Adrenal gland (tissue), 5 donors: Measurements from ENCODE around the gene BCL2.

Experiments
- POLR2A ChIP-seq, 2 donors: fragments of 450-650 bp; IDR thresholded peaks; one replicate each; pipeline ENCODE4 v1.6.1; 2017; ENCODE audit warnings: antibody characterized with exemption in 2 of 2, mild to moderate bottlenecking in 2 of 2, moderate library complexity in 1 of 2
- TF ChIP-seq, protein P1 (sequence below), 6 experiments: fragments of 450-650 bp in 4 of 6; fragments of 200-600 bp in 2 of 6; sonication (generic) in 1 of 6; IDR thresholded peaks; 1 replicate in 5 of 6; 2 replicates in 1 of 6; pipeline versions ENCODE4 v1.5.1 to v1.8.0; 2016 to 2021; ENCODE audit warnings: antibody characterized with exemption in 6 of 6, mild to moderate bottlenecking in 2 of 6, moderate library complexity in 1 of 6
- donor health status: DM: no; HTN: no; CAD: no.

DNA sequence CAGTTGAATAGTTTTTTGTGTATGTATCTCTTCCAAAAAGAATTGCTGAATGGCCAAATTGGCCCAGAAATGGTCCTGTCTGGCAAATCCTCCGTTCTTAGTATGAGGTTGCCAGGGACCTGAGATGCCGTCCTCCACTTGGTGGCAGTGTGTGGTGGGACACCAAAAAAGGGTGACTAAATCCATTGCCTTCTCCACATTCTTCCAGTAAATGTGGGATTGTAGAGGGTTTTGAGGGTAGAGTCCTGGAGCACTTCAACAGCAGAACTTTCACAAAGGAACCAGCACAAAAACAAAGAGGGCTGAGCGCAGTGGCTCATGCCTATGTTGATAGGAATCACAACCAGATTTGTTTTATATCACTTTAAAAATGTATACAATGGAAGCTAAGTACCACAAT is 199.9 kb downstream of the BCL2 start:
- TF ChIP-seq, protein P1, sequence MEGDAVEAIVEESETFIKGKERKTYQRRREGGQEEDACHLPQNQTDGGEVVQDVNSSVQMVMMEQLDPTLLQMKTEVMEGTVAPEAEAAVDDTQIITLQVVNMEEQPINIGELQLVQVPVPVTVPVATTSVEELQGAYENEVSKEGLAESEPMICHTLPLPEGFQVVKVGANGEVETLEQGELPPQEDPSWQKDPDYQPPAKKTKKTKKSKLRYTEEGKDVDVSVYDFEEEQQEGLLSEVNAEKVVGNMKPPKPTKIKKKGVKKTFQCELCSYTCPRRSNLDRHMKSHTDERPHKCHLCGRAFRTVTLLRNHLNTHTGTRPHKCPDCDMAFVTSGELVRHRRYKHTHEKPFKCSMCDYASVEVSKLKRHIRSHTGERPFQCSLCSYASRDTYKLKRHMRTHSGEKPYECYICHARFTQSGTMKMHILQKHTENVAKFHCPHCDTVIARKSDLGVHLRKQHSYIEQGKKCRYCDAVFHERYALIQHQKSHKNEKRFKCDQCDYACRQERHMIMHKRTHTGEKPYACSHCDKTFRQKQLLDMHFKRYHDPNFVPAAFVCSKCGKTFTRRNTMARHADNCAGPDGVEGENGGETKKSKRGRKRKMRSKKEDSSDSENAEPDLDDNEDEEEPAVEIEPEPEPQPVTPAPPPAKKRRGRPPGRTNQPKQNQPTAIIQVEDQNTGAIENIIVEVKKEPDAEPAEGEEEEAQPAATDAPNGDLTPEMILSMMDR (IDR thresholded peaks at IDR 0.05), result peak in 5 of 6 experiments; percentile 14 to 44 (median 27)
- no peak for TF ChIP-seq POLR2A (IDR thresholded peaks at IDR 0.05)
